BLaER1 treated with 17β-estradiol and CSF1 and Interleukin-3, amounts not matched to agents 10 nM and 100 nM (cell line): ENCODE results near the gene CDKL1.

Source experiments
- H3K27ac ChIP-seq, 11 experiments: shearing (Covaris generic); formaldehyde crosslinking; 2 replicates each; pipeline ENCODE4 v1.8.1; 2022
- H3K27me3 ChIP-seq, 11 experiments: shearing (Covaris generic); formaldehyde crosslinking; 2 replicates each; pipeline ENCODE4 v1.8.1; 2022
- H3K36me3 ChIP-seq, 11 experiments: shearing (Covaris generic); formaldehyde crosslinking; 2 replicates each; pipeline ENCODE4 v1.8.1; 2022
- H3K4me1 ChIP-seq, 10 experiments: shearing (Covaris generic); formaldehyde crosslinking; 2 replicates each; pipeline ENCODE4 v1.8.1; 2022
- H3K4me2 ChIP-seq, 11 experiments: shearing (Covaris generic); formaldehyde crosslinking; 2 replicates each; pipeline ENCODE4 v1.8.1; 2022
- H3K4me3 ChIP-seq, 10 experiments: shearing (Covaris generic); formaldehyde crosslinking; 2 replicates each; pipeline ENCODE4 v1.8.1; 2022
- H3K9ac ChIP-seq, 11 experiments: shearing (Covaris generic); formaldehyde crosslinking; 2 replicates each; pipeline ENCODE4 v1.8.1; 2022
- H3K9me3 ChIP-seq, 11 experiments: shearing (Covaris generic); formaldehyde crosslinking; replicated peaks in 1 of 11; 2 replicates each; pipeline ENCODE4 v1.8.1; 2022
- H4K20me1 ChIP-seq, 11 experiments: shearing (Covaris generic); formaldehyde crosslinking; 2 replicates each; pipeline ENCODE4 v1.8.1; 2022
- Cebpa-rat ChIP-seq, 11 experiments: shearing (Covaris generic); IDR thresholded peaks; 2 replicates each; pipeline ENCODE4 v1.8.1; 2022

The CDKL1 gene

DNA sequence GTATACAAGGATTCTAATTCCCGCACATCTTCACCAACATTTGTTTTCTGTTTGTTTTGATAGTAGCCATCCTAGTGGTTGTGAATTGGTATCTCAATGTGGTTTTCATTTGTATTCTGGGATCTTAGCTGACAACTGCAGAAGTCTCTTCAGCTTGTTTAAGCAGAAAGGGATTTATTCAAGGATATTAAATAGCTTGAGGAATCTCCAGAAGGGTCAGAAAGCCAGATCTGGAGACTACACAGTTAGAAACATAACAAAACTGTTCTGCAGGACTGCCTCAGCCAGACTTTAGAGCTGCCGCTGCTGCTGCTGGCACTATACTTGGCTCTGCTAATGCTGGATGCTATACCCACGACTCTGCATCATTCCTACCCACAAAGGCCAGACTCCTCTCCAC, 13.4 kb upstream of the CDKL1 start:
- Histone ChIP-seq H3K27me3 (no peaks in the 10 kb centered on the region), H3K9ac (no peak overlapping the region), H3K4me1 (peaks cover 0 to 15% (median 10%) of the 10 kb centered on the region in 10 experiments; a peak in 10 of 20 replicates), H3K9me3 (peaks cover 16 to 49% (median 39%) of the 10 kb centered on the region in 11 experiments), H4K20me1 (no peaks in the 10 kb centered on the region), H3K4me2 (no peak overlapping the region), H3K36me3 (peaks cover 0 to 15% (median 5%) of the 10 kb centered on the region in 11 experiments; a peak in 6 of 22 replicates), H3K4me3 (no peak overlapping the region), H3K27ac (no peak overlapping the region)
- TF ChIP-seq Cebpa-rat (IDR thresholded peaks at IDR 0.05): no peak

DNA sequence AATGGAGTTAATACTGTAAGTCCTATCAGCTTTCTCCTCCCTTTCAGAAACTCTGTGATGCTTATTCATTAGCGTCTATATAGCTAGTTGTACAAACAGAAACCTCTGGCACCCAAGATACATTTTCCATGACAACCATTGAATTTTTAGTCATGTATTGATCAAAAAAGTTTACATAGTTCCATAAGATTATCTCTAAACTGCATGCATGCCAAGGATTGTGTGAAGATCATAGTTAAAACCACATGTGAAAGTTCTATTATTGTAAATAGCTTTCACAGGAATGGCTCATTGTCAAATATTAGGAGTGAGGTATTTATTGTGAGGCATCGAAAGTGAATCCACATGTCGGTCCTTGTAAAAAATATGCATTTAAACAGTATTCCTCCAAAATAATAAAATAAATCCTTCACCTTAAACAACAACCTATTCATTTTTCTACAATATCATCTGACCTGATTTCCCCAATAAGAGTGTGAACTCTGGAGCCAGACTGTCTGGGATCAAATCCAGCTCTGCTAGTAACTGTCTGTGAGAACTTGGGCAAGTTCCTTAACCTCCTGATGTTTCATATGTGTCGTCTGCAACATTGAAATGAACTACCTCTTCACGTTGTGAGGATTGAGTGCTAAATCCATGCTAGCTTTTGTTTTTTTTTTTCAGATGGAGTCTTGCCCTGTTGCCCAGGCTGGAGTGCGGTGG, 10.6 kb upstream of the CDKL1 start:
- Histone ChIP-seq H3K4me3 (no peak overlapping the region), H4K20me1 (no peaks in the 10 kb centered on the region), H3K27me3 (no peaks in the 10 kb centered on the region), H3K4me1 (peaks cover 5 to 21% (median 13%) of the 10 kb centered on the region in 10 experiments; a peak in 15 of 20 replicates), H3K4me2 (peak overlapping the region in 3 of 11 experiments; percentile 7 to 59 (median 43); a peak in 3 of 22 replicates), H3K9ac (no peak overlapping the region), H3K36me3 (peaks cover 0 to 10% (median 0%) of the 10 kb centered on the region in 11 experiments; a peak in 3 of 22 replicates), H3K9me3 (peaks cover 16 to 54% (median 42%) of the 10 kb centered on the region in 11 experiments), H3K27ac (no peak overlapping the region)
- TF ChIP-seq Cebpa-rat (IDR thresholded peaks at IDR 0.05): no peak

DNA sequence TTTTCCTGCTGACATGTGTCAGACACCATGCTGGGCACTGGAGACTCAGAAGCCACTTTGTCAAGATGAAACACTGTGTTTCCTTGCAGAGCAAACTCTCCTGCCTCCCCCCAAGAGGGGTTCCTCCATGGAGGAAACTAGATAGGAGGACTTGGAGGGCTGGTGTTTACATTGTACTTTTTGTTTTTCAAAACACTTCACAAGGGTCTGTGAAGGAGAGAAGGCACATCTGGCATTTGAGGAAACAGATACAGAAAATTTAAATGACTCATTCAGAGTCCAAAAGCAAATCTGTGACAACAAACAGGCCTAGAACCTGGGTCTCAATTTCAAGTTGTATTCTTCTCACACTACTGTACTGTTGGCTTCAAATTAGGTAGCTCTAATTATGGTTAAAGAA, 6.7 kb upstream of the CDKL1 start:
- no peak for TF ChIP-seq Cebpa-rat (IDR thresholded peaks at IDR 0.05)
- peaks cover 16 to 31% (median 25%) of the 10 kb centered on the region in 10 experiments; a peak in 19 of 20 replicates for H3K4me1 ChIP-seq
- peak overlapping the region in 1 of 11 experiments; percentile 37; a peak in 1 of 22 replicates for H3K4me2 ChIP-seq
- no peaks in the 10 kb centered on the region for H4K20me1 ChIP-seq
- peak overlapping the region in 3 of 11 experiments; percentile 2 to 16 (median 3); a peak in 1 of 22 replicates for H3K27ac ChIP-seq
- H3K9ac ChIP-seq: no peak overlapping the region
- peaks cover 4 to 35% (median 24%) of the 10 kb centered on the region in 11 experiments; a peak in 21 of 22 replicates for H3K9me3 ChIP-seq
- H3K27me3 ChIP-seq: no peaks in the 10 kb centered on the region
- H3K4me3 ChIP-seq: no peak overlapping the region
- peaks cover 0 to 4% (median 0%) of the 10 kb centered on the region in 11 experiments; a peak in 2 of 22 replicates for H3K36me3 ChIP-seq

DNA sequence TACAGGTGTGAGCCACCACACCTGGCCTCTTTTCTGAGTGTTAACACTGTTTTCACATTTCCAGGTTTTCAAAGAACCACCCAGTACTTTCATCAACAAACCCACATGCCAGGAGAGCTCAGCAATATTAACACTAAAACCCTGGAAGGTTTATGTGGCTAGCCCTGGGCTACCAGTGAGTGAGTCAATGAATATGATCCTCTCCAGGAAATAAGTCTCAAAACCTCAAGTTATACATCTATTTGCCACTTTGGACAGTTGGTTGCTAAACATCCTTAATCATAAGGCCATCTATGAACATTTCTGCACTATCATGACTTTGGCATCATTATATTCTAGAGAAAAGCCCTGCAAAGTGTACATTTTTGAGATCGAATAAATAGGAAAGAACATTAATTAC, 6.3 kb upstream of the CDKL1 start:
- peaks cover 3 to 31% (median 20%) of the 10 kb centered on the region in 11 experiments; a peak in 20 of 22 replicates for H3K9me3 ChIP-seq

DNA sequence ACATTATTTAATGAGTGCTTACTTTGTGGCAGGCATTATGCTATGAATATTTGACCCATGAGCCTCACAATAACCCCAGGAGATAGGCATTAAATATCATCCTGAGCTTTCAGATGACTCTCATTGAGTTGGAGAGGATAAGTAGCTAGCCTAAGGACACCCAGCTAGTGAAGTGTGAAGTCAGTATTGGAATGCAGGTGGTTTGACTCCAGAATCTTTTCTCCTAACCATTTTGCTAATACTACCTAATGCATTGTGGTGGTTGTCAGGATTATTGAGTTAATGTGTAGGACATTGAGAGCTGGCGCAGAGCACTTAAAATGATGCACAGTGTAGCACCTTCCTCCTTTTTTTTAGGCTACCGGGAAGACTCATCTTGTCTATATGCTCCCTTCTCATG, 3.8 kb upstream of the CDKL1 start:
- no peak overlapping the region for H3K4me2 ChIP-seq

More for the DNA sequence above, 6.3 kb upstream of the CDKL1 start:
- Histone ChIP-seq H3K4me3 (no peak overlapping the region), H3K4me1 (peaks cover 16 to 31% (median 25%) of the 10 kb centered on the region in 10 experiments; a peak in 19 of 20 replicates), H3K9ac (no peak overlapping the region), H3K27ac (peak overlapping the region in 2 of 11 experiments; percentile 3 to 16; a peak in 1 of 22 replicates), H3K4me2 (peak overlapping the region in 2 of 11 experiments; percentile 15 to 37; a peak in 2 of 22 replicates), H4K20me1 (no peaks in the 10 kb centered on the region), H3K36me3 (no peaks in the 10 kb centered on the region), H3K27me3 (no peaks in the 10 kb centered on the region; a peak in 1 of 22 replicates)
- TF ChIP-seq Cebpa-rat (IDR thresholded peaks at IDR 0.05): no peak

DNA sequence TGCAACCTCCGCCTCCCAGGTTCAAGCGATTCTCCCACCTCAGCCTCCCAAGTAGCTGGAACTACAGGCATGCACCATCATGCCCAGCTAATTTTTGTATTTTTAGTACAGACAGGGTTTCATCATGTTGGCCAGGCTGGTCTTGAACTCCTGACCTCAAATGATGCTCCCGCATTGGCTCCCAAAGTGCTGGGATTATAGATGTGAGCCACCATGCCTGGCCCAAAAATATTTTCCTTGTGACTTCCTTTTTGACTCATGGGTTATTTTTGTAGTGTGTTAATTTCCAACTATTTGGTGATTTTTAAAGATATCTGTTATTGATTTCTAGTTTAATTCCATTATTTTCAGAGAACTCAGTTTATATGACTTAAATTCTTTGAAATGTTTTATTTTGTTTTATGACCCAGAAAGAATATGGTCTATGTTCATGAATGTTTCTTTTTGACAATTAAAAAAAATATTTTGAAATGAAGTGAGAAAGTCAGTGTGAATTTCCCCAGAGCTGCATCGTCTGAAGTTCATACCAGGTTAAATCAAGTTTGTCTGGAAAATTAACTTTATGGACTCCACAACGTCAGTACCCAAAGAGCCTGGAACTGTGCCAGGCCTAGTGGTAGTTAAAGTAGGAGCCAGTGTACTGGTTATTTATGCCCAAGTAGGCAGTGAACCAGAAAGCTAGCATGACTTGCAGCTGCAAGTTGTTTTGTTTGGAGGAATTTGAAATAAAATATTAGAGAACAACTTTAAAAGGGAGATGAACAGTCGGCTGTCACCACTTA, 2.8 kb upstream of the CDKL1 start:
- Histone ChIP-seq H3K27me3 (peaks cover 0 to 31% (median 26%) of the 10 kb centered on the region in 11 experiments; a peak in 19 of 22 replicates), H3K4me1 (peaks cover 23 to 49% (median 28%) of the 10 kb centered on the region in 10 experiments; a peak in 19 of 20 replicates), H3K9ac (no peak overlapping the region), H3K9me3 (no peaks in the 10 kb centered on the region), H3K4me3 (no peak overlapping the region), H3K36me3 (no peaks in the 10 kb centered on the region), H4K20me1 (no peaks in the 10 kb centered on the region), H3K27ac (no peak overlapping the region), H3K4me2 (peak overlapping the region in 9 of 11 experiments; percentile 1 to 50 (median 24); a peak in 9 of 22 replicates)
- TF ChIP-seq Cebpa-rat (IDR thresholded peaks at IDR 0.05): no peak

More for the DNA sequence above, 3.8 kb upstream of the CDKL1 start:
- TF ChIP-seq Cebpa-rat (IDR thresholded peaks at IDR 0.05): no peak
- no peak overlapping the region for H3K27ac ChIP-seq
- no peak overlapping the region for H3K4me3 ChIP-seq
- H4K20me1 ChIP-seq: no peaks in the 10 kb centered on the region
- peaks cover 0 to 25% (median 23%) of the 10 kb centered on the region in 11 experiments; a peak in 19 of 22 replicates for H3K27me3 ChIP-seq
- H3K4me1 ChIP-seq: peaks cover 23 to 46% (median 28%) of the 10 kb centered on the region in 10 experiments; a peak in 19 of 20 replicates
- H3K36me3 ChIP-seq: no peaks in the 10 kb centered on the region
- peaks cover 0 to 9% (median 0%) of the 10 kb centered on the region in 11 experiments; a peak in 5 of 22 replicates for H3K9me3 ChIP-seq
- H3K9ac ChIP-seq: no peak overlapping the region

DNA sequence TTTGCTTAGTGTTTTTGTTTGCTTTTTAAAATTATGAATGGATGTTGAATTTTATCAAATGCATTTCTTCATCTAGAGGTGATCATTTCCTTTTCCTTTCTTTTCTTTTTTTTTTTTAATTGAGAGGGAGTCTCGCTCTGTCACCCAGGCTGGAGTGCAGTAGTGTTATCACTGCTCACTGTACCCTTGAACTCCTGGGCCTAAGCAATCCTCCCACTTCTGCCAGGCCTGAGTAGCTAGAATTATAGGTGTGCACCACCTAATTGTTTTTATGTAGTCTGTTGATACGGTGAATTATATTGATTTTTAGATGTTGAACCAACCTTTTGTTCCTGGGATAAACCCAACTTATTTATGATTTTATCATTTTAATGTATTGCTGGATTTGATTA, 1.5 kb upstream of the CDKL1 start:
- H3K27ac ChIP-seq: no peak overlapping the region
- TF ChIP-seq Cebpa-rat (IDR thresholded peaks at IDR 0.05): no peak
- peaks cover 20 to 39% (median 27%) of the 10 kb centered on the region in 10 experiments; a peak in 19 of 20 replicates for H3K4me1 ChIP-seq
- H3K27me3 ChIP-seq: peaks cover 0 to 31% (median 26%) of the 10 kb centered on the region in 11 experiments; a peak in 19 of 22 replicates
- H3K4me3 ChIP-seq: no peak overlapping the region
- H3K9me3 ChIP-seq: no peaks in the 10 kb centered on the region
- no peaks in the 10 kb centered on the region for H4K20me1 ChIP-seq
- no peak overlapping the region for H3K4me2 ChIP-seq
- no peaks in the 10 kb centered on the region for H3K36me3 ChIP-seq
- no peak overlapping the region for H3K9ac ChIP-seq

DNA sequence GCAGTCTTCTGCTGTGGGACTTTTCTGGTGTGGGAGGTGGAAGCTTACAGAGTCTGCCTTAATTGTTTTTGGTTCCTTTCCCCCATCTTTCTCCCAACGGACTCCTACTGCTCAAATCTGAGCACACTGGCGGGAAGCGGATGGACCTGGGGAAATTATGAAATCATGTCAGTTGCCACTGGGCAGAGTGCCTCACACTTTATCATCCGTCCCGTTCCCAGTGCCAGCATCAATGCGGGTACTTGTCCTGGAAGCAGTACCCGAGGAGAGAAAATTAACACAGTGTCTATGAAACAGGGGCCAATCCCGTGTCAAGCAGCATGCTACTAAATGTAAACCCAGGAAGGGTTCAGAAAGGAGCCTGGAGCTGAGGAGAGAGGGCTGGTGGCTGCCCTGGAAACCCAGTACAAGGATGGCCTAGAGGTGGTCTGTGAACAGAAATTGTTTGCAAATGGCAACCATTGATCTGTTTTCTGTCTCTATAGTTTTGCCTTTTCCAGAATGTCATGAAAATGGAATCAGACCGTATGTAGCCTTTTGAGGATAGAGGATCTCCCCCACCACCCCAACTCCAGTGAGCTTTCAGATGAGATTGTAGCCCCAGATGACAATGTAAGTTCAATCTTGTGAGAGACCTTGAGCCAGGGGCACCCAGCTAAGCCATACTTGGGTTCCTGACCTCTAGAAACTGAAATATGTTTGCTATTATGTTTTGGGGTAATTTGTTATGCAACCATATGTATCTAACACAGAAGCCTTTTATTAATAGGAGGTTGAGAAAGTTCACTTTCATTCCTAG, 908 bp upstream of the CDKL1 start:
- peak overlapping the region; percentile 57 to 78 (median 70); a peak in 19 of 20 replicates for H3K4me3 ChIP-seq
- TF ChIP-seq Cebpa-rat (IDR thresholded peaks at IDR 0.05): no peak
- peak overlapping the region in 3 of 11 experiments; percentile 65 to 74 (median 68); a peak in 3 of 22 replicates for H3K27ac ChIP-seq
- no peaks in the 10 kb centered on the region for H3K9me3 ChIP-seq
- peaks cover 0 to 31% (median 26%) of the 10 kb centered on the region in 11 experiments; a peak in 19 of 22 replicates for H3K27me3 ChIP-seq
- H3K36me3 ChIP-seq: no peaks in the 10 kb centered on the region
- H4K20me1 ChIP-seq: no peaks in the 10 kb centered on the region
- H3K9ac ChIP-seq: peak overlapping the region in 10 of 11 experiments; percentile 64 to 85 (median 78); a peak in 15 of 22 replicates
- peaks cover 17 to 35% (median 26%) of the 10 kb centered on the region in 10 experiments; a peak in 19 of 20 replicates for H3K4me1 ChIP-seq
- peak overlapping the region; percentile 91 to 100 (median 97) for H3K4me2 ChIP-seq
